K562 (cell line): ENCODE measurements around the gene FHIP1B. TPM values are rescaled to one million over a fixed set of nuclear protein-coding genes. Genes with fewer than 3 reads are reported as not detected.

Experiments used
- ATAC-seq: fragments of 200-7000 bp; cut with Tn5 transposase; 3 replicates; pipeline ENCODE4 v1.9.1; 2020; ENCODE audit warnings: moderate library complexity
- BruUV-seq: library from RNA; stranded (reverse); fragments of 400-500 nt; replicated peaks from 2 replicates; lab custom pipeline; 2021; lab: Mats Ljungman, UMichigan
- CTCF ChIA-PET: fragments of 300-600 bp; formaldehyde crosslinking; extraction: SDS; loops from one replicate; lab custom pipeline; 2021; ENCODE audit warnings: low intra/inter-chr PET ratio; lab: Yijun Ruan, JAX
- POLR2A ChIA-PET: fragments of 300-600, 350-650 bp; sonication (Branson Sonifier 250); formaldehyde crosslinking; extraction: SDS; loops from one replicate; lab custom pipeline; 2021; ENCODE audit warnings: antibody characterized with exemption, inconsistent platforms; lab: Yijun Ruan, JAX
- DNase-seq, 4 experiments: peaks; one replicate each; pipeline versions ENCODE4 v3.0.0 to v3.0.0-alpha.2; 2011 to 2018; ENCODE audit warnings: low spot score in 3 of 4, mixed read lengths in 3 of 4; ENCODE audit errors: extremely low read depth in 1 of 4
- FAIRE-seq: peaks from 2 replicates; lab custom pipeline; 2011; peaks lifted over from hg19 to GRCh38; lab: Jason Lieb, UNC
- H2AFZ ChIP-seq: 2 replicates; pipeline ENCODE4 v1.6.0; 2011; ENCODE audit warnings: low read depth, low read length, control low read depth, inconsistent platforms
- H3K27ac ChIP-seq: fragments of 200-600 bp; 3 replicates; pipeline ENCODE4 v1.8.0; 2011; ENCODE audit warnings: low read depth, mild to moderate bottlenecking, control low read depth, inconsistent platforms, low read length, moderate library complexity, mixed read lengths; ENCODE audit errors: extremely low read depth
- H3K27me3 ChIP-seq, 2 experiments: fragments of 300-600 bp in 1 of 2; 2 replicates in 1 of 2; 3 replicates in 1 of 2; pipeline versions ENCODE4 v1.6.0 to v1.8.0; 2011; ENCODE audit warnings: inconsistent platforms in 2 of 2, low read length in 2 of 2, mild to moderate bottlenecking in 1 of 2, mixed read lengths in 1 of 2, moderate library complexity in 1 of 2; ENCODE audit not compliant: control insufficient read depth in 2 of 2, insufficient read depth in 2 of 2
- H3K36me3 ChIP-seq: fragments of 300-600 bp; 3 replicates; pipeline ENCODE4 v1.8.0; 2011; ENCODE audit warnings: mild to moderate bottlenecking, low read length, inconsistent platforms; ENCODE audit not compliant: control insufficient read depth, insufficient read depth
- H3K4me1 ChIP-seq, 2 experiments: fragments of 200-600 bp in 1 of 2; replicated peaks in 1 of 2; 2 replicates in 1 of 2; 3 replicates in 1 of 2; pipeline versions ENCODE4 v1.5.1 to v1.8.0; 2011; ENCODE audit warnings: inconsistent platforms in 2 of 2, low read length in 2 of 2, mild to moderate bottlenecking in 1 of 2, mixed read lengths in 1 of 2, moderate library complexity in 1 of 2; ENCODE audit not compliant: control insufficient read depth in 2 of 2, insufficient read depth in 2 of 2
- H3K4me2 ChIP-seq: 2 replicates; pipeline ENCODE4 v1.6.1; 2011; ENCODE audit warnings: low read length, control low read depth, inconsistent platforms, mixed read lengths; ENCODE audit not compliant: insufficient read depth
- H3K4me3 ChIP-seq: fragments of 200-600 bp; sonication (generic), shearing (Covaris generic); 2 replicates; pipeline ENCODE4 v1.5.1; 2016; ENCODE audit warnings: control low read depth, inconsistent platforms
- H3K79me2 ChIP-seq: fragments of 200-600 bp; 3 replicates; pipeline ENCODE4 v1.8.0; 2011; ENCODE audit warnings: low read length, inconsistent platforms; ENCODE audit not compliant: control insufficient read depth, insufficient read depth
- H3K9ac ChIP-seq, 2 experiments: 2 replicates each; pipeline versions ENCODE4 v1.6.0 to v1.6.1; 2011; ENCODE audit warnings: low read depth in 2 of 2, low read length in 2 of 2, control low read depth in 1 of 2, inconsistent platforms in 1 of 2, mild to moderate bottlenecking in 1 of 2, mixed read lengths in 1 of 2; ENCODE audit not compliant: insufficient read depth in 1 of 2
- H3K9me1 ChIP-seq: one replicate; pipeline ENCODE4 v1.6.0; 2011; ENCODE audit warnings: inconsistent platforms, mild to moderate bottlenecking, low read length, moderate library complexity; ENCODE audit not compliant: control insufficient read depth, insufficient read depth
- H3K9me3 ChIP-seq: replicated peaks from 2 replicates; pipeline ENCODE4 v1.5.1; 2011; ENCODE audit warnings: low read depth, low read length, inconsistent platforms; ENCODE audit not compliant: control insufficient read depth, insufficient read depth
- H4K20me1 ChIP-seq: replicated peaks from 2 replicates; pipeline ENCODE4 v1.6.1; 2011; ENCODE audit warnings: low read length, inconsistent platforms, mixed read lengths; ENCODE audit not compliant: control insufficient read depth, insufficient read depth
- CEBPG ChIP-seq, 3 experiments: fragments of 200-800 bp in 1 of 3; sonication (Bioruptor generic) in 1 of 3; sonication (generic) in 1 of 3; formaldehyde crosslinking in 1 of 3; IDR thresholded peaks in 2 of 3; conservative IDR thresholded peaks in 1 of 3; 2 replicates each; pipeline versions ENCODE4 v1.6.1 to v1.8.0; 2016 to 2022; ENCODE audit warnings: missing compliant biosample characterization in 2 of 3, missing genetic modification characterization in 2 of 3, mild to moderate bottlenecking in 1 of 3, missing genetic modification reagents in 1 of 3
- JUND ChIP-seq, 2 experiments: IDR thresholded peaks; 2 replicates in 1 of 2; 3 replicates in 1 of 2; pipeline ENCODE4 v1.6.1; 2011; ENCODE audit warnings: borderline replicate concordance in 2 of 2, low read depth in 2 of 2, low read length in 2 of 2, improper control_type of control experiment in 1 of 2, missing biosample characterization in 1 of 2, missing genetic modification characterization in 1 of 2, missing genetic modification reagents in 1 of 2
- WGBS: fragments of 100-300 bp; shearing (Covaris generic); methylation state at CpG from one replicate; pipeline ENCODE4 v1.1.6; 2016; ENCODE audit warnings: low coverage, mixed read lengths; ENCODE audit not compliant: insufficient coverage; ENCODE audit errors: missing lambda C conversion rate; 5-methylcytosine and 5-hydroxymethylcytosine counted together
- in situ Hi-C: fragments of 300-500 bp; cut with MboI; formaldehyde crosslinking; loops from 4 replicates; pipeline ENCODE4 v1.15.0; 2018; ENCODE audit warnings: inconsistent platforms, mixed read lengths
- intact Hi-C: fragments of 100-400 bp; cut with micrococcal nuclease; formaldehyde crosslinking; loops from 2 replicates; pipeline ENCODE4 v1.14.2; 2022
- polyA plus RNA-seq, 8 experiments: library from polyadenylated mRNA; depleted of rRNA in 4 of 8; stranded (reverse) in 5 of 8; unstranded in 3 of 8; fragments of >200 nt; fragmentation: Nextera tagmentation in 2 of 8; fragmentation: Illumina TruSeq in 1 of 8; extraction: Ambion mirVana in 2 of 8; extraction: Trizol in 1 of 8; gene quantifications; 2 replicates each; pipeline versions ENCODE4 v1.2.1 to v1.2.3, GENCODE V29; 2011 to 2014; ENCODE audit warnings: inconsistent platforms in 1 of 8, missing spikeins in 1 of 8
- total RNA-seq, 7 experiments: library from RNA; depleted of rRNA in 6 of 7; stranded (reverse); fragments of >200 nt in 6 of 7; fragmentation: Illumina TruSeq in 2 of 7; extraction: Trizol in 2 of 7; gene quantifications; 2 replicates each; pipeline versions ENCODE4 v1.2.1 to v1.2.3, GENCODE V29; 2011 to 2021; ENCODE audit warnings: low replicate concordance in 1 of 7
- TF ChIP-seq, protein P1 (sequence below): fragments of 200-800 bp; sonication (Bioruptor generic); IDR thresholded peaks from 2 replicates; pipeline ENCODE4 v1.6.1; 2017; ENCODE audit warnings: missing genetic modification characterization, missing compliant biosample characterization

FHIP1B gene
- total and polyA plus RNA-seq, 9 of the 15 experiments (the other 6 are each of a cell fraction or from before 2014, with no cell fraction given) = 0.94 to 24.7 (median 15.6) TPM

GRCh38 chr11:6194065-6194581, 40.3 kb downstream of the FHIP1B start:
- FAIRE-seq (no peak), DNase-seq (no peak), ATAC-seq (peak; percentile 39; the same call in 1 of the 3 replicates)
- Histone ChIP-seq H3K4me1 (no peaks in the 10 kb centered on the region), H3K4me2 (no peak overlapping the region), H3K9ac (no peak overlapping the region), H4K20me1 (no peaks in the 10 kb centered on the region), H3K4me3 (no peak overlapping the region), H3K36me3 (no peaks in the 10 kb centered on the region), H3K27ac (no peak overlapping the region), H2AFZ (no peak overlapping the region), H3K9me3 (no peaks in the 10 kb centered on the region), H3K9me1 (peaks cover 2% of the 10 kb centered on the region), H3K27me3 (peaks cover 0 to 2% of the 10 kb centered on the region in 2 experiments; a peak in 2 of 5 replicates)
- in situ Hi-C loops = no loop called here
- intact Hi-C loops = no loop called here
- WGBS = 13% methylated on average over 1 of the region's 1 CpG
- POLR2A ChIA-PET = no interaction called here
- no TSS peak for BruUV-seq
- CTCF ChIA-PET = no interaction called here
- no peak for TF ChIP-seq CEBPG (CRISPR knock-in tag; IDR thresholded peaks at IDR 0.05)
- peak in 1 of 2 experiments; percentile 55; a peak in 1 of 4 replicates for TF ChIP-seq CEBPG (tag; conservative IDR thresholded peaks at IDR 0.05 in 1 of 2, IDR thresholded peaks at IDR 0.05 in 1 of 2)
- TF ChIP-seq, protein P1, sequence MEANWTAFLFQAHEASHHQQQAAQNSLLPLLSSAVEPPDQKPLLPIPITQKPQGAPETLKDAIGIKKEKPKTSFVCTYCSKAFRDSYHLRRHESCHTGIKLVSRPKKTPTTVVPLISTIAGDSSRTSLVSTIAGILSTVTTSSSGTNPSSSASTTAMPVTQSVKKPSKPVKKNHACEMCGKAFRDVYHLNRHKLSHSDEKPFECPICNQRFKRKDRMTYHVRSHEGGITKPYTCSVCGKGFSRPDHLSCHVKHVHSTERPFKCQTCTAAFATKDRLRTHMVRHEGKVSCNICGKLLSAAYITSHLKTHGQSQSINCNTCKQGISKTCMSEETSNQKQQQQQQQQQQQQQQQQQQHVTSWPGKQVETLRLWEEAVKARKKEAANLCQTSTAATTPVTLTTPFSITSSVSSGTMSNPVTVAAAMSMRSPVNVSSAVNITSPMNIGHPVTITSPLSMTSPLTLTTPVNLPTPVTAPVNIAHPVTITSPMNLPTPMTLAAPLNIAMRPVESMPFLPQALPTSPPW = no peak
- no peak for TF ChIP-seq JUND (IDR thresholded peaks at IDR 0.05; ENCODE audit: borderline replicate concordance, low read depth, low read length)
- TF ChIP-seq JUND (tag; IDR thresholded peaks at IDR 0.05; ENCODE audit: borderline replicate concordance, low read depth, low read length) = peak; percentile 43; the same call in 1 of the 3 replicates
- TF ChIP-seq, all 486 proteins: peak for 2
- H3K79me2 ChIP-seq = no peaks in the 10 kb centered on the region
